H1 (cell line): ENCODE results near the gene C1orf174. TPM values are rescaled to one million over a fixed set of nuclear protein-coding genes. Genes with fewer than 3 reads are reported as not detected.

Source experiments
- BCL11A ChIP-seq, 2 experiments: IDR thresholded peaks; one replicate each; pipeline ENCODE4 v1.6.1; 2011; ENCODE audit warnings: low read depth in 2 of 2, low read length in 2 of 2, mild to moderate bottlenecking in 2 of 2
- CBX5 ChIP-seq: fragments of 300-800, 300-1000 bp; sonication (generic); IDR thresholded peaks from 2 replicates; pipeline ENCODE4 v1.7.1; 2016; ENCODE audit warnings: antibody characterized with exemption, low read length, low read depth
- CREB1 ChIP-seq: IDR thresholded peaks from 2 replicates; pipeline ENCODE4 v1.6.1; 2012; ENCODE audit warnings: inconsistent platforms
- KDM4A ChIP-seq: IDR thresholded peaks from one replicate; pipeline ENCODE4 v1.7.1; 2012; ENCODE audit warnings: low read depth, mild to moderate bottlenecking, moderate library complexity, low read length, inconsistent platforms; ENCODE audit not compliant: severe bottlenecking
- MAFK ChIP-seq: IDR thresholded peaks from 2 replicates; pipeline ENCODE4 v1.6.1; 2012; ENCODE audit warnings: low read depth, mild to moderate bottlenecking, improper control_type of control experiment, low read length
- MAX ChIP-seq: IDR thresholded peaks from 2 replicates; pipeline ENCODE4 v1.6.1; 2012; ENCODE audit warnings: inconsistent platforms
- polyA plus RNA-seq, 7 experiments: library from polyadenylated mRNA; depleted of rRNA in 3 of 7; stranded (reverse) in 5 of 7; unstranded in 2 of 7; fragments of >200 nt in 5 of 7; fragments of 200-250 nt in 2 of 7; gene quantifications; 1 replicate in 5 of 7; 2 replicates in 1 of 7; 4 replicates in 1 of 7; pipeline versions ENCODE4 v1.2.1 to v1.2.3, GENCODE V29; 2011 to 2013; ENCODE audit warnings: missing spikeins in 2 of 7, mixed read lengths in 2 of 7
- total RNA-seq: library from RNA; stranded (reverse); fragmentation: NEBNext Ultra II Directional; extraction: Animal tissue kit (Norgen Biotek cat#: 25700); gene quantifications from 2 replicates; pipeline ENCODE4 v1.2.1, GENCODE V29; 2021
- TF ChIP-seq, protein P1 (sequence below): IDR thresholded peaks from 2 replicates; pipeline ENCODE4 v1.6.1; 2012; ENCODE audit warnings: low read length, inconsistent platforms

The C1orf174 gene
- total and polyA plus RNA-seq, 2 of the 8 experiments (the other 6 are each of a cell fraction or from before 2014, with no cell fraction given), result 28.4 to 32.4 TPM

GRCh38 chr1:3879787-3880428, 20.2 kb downstream of the C1orf174 start (continued):
- TF ChIP-seq BCL11A (IDR thresholded peaks at IDR 0.05; ENCODE audit: low read depth in 2 of 2, low read length in 2 of 2) (no peak), MAFK (no peak), KDM4A (no peak), CREB1 (no peak), CBX5 (no peak), MAX (no peak)
- TF ChIP-seq, protein P1, sequence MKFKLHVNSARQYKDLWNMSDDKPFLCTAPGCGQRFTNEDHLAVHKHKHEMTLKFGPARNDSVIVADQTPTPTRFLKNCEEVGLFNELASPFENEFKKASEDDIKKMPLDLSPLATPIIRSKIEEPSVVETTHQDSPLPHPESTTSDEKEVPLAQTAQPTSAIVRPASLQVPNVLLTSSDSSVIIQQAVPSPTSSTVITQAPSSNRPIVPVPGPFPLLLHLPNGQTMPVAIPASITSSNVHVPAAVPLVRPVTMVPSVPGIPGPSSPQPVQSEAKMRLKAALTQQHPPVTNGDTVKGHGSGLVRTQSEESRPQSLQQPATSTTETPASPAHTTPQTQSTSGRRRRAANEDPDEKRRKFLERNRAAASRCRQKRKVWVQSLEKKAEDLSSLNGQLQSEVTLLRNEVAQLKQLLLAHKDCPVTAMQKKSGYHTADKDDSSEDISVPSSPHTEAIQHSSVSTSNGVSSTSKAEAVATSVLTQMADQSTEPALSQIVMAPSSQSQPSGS, result no peak
